ENCODE results near the gene C16orf96.

DNA sequence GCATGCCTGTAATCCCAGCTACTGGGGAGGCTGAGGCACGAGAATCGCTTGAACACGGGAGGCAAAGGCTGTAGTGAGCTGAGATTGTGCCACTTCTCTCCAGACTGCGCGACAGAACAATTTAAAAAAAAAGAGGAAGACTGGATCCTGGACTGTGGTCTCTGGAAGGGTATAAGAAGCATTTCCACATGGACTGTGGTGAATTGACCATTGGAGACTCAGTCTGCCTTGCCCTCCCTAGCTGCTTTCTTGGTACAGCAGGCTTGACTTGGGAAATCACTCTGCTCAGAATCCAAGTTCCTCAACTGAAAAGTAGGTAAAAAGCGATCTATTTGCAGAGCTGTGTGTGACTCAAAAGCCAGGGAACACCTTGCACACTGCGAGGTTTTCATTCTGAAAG, 67.5 kb downstream of the C16orf96 start:
- TF ChIP-seq GATA2 (IDR thresholded peaks at IDR 0.05; ENCODE audit: low read depth, low read length) = no peak
- no peak for TF ChIP-seq GATA3 (IDR thresholded peaks at IDR 0.05; ENCODE audit: low read depth, low read length)
